Hindlimb muscle (tissue), 1 donor: ENCODE data around the gene BEND7. TPM values are rescaled to one million over a fixed set of nuclear protein-coding genes. Genes with fewer than 3 reads are reported as not detected.
"Not testable (repeated sequence)": the region's sequence is repeated elsewhere in the genome, so short reads cannot be mapped to it uniquely, and the experiment has no call there.

ENCODE experiments used
- DNase-seq: peaks from one replicate; pipeline ENCODE4 v3.0.0-alpha.2; 2013
- polyA plus RNA-seq: library from polyadenylated mRNA; unstranded; fragments of 120-200 nt; gene quantifications from one replicate; pipeline ENCODE4 v1.2.1, GENCODE V29; 2013; ENCODE audit not compliant: insufficient read length

The BEND7 gene, protein sequence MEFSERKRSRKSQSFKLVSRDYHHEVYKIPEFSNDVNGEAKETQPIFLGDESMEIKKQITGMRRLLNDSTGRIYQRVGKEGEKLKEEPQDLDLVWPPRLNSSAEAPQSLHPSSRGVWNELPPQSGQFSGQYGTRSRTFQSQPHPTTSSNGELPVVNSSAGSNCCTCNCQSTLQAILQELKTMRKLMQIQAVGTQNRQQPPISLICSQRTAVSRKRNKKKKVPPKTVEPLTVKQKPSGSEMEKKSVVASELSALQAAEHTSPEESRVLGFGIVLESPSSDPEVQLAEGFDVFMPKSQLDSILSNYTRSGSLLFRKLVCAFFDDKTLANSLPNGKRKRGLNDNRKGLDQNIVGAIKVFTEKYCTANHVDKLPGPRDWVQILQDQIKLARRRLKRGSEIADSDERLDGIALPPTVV
- 5.9 TPM for polyA plus RNA-seq

DNA sequence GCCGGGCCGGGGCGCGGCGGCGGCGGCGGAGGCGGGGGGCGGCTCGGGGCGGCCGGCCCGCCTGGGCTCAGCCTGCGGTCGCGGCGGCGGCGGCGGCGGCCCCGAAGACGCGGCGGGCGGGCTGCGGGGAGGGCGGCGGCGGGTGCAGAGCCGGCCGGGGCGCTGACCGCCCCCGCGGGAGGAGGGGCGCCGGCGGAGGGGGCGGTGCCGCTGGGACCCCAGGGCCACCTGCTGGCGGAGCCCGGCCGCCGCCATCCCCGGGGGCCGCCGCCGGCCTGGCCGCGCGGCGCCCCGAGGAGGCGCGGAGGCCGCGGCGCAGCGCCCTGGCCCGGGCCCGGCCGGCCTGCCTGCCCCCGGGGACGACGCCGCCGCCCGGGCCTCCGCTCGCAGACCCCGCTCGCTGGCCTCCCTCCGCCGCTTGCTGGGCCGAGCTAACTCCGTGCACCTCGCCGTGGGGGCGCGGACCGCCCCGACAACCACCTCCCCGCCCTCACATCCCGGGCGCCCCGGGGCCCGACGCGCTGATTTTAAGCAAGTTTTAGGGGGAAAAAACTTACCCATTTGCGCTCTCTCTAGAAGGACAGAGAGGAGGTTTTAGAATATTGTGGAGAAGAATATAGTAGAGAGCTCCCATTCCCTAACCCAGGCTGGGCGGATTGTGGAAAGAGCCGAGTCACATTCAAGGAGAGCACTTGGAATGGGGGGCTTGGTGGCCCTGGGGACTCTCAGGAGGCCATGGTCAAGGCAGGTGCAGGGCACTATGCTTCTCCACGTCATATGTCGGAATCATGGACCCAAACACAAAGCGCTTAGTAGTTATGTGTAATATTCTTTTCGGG, at the start of gene BEND7:
BEND7 (minus strand) TSS at position 140 of the 839 bp plus-strand sequence. CDS start 481 bp downstream, outside the sequence.
- DNase-seq = peak; percentile 23

DNA sequence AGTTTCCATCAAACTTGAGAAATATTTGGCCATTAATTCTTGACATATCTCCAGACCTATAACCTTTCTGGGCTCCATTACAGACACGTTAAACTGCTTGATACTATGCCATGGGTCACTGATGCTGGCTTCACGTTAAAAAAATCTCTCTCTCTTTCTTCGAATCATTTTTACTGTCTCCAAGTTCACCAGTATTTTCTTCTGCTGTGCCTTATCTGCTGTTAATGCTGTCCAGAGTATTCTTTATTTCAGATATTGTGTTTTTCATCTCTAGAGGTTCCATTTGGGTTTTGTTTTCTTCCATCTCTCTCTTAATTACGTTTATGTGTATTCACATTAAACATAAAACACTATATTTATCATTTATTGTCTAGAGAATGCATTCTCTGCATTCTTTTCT, 45.1 kb upstream of the BEND7 start:
- DNase-seq = no peak

DNA sequence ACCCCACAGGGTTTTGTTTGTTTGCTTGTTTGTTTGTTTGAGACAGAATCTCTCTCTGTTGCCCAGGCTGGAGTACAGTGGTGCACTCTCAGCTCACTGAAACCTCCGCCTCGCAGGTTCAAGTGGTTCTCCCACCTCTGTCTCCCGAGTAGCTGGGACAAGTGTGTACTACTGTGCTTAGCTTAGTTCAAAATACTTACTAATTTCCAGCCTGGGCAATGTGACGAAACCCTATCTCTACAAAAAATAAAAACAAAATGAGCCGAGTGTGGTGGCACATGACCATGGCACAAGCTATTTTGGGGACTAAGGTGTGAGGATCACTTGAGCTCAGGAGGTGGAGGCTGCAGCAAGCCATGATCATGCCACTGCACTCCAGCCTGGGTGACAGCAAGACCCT, 42.7 kb upstream of the BEND7 start:
- DNase-seq = no peak

DNA sequence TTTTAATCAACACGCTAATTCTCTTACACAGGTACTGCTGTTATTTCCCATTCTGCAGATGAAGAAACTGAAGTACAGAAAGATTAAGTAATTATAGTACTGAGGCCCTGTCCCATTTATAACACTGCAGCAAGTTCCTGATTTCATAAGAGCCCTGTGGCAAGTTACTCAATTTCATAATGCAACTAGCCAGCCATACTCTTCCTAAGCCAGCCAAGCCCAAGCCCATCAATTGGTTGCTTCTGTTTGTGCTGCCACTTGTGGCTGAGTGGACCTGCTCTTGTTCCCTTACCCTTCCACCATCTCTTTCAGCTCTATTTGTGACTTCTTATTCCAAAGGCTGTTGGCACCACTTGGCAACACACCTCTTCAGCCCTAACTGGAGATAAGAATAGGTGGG, 38.2 kb upstream of the BEND7 start:
- DNase-seq = no peak

DNA sequence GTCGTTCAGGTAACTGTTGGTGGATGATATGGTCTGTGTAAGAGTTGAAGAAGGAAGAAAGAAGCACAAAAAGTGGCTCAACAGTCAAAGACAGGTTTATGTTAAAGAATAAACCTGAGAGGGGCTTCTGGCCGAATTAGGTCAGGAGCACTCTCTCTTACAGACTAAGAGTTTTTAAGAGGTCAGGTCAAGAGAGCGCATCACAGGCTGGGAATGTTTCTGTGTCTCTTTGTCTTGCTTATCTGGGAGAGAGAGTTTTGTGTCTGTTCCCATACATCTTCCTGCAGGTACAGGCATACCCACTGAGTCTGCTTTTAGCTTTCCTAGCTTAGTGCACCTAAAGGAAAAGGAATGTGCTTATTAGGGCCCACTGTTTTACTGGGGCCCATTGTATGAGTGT, 35.8 kb upstream of the BEND7 start:
- DNase-seq = no peak

DNA sequence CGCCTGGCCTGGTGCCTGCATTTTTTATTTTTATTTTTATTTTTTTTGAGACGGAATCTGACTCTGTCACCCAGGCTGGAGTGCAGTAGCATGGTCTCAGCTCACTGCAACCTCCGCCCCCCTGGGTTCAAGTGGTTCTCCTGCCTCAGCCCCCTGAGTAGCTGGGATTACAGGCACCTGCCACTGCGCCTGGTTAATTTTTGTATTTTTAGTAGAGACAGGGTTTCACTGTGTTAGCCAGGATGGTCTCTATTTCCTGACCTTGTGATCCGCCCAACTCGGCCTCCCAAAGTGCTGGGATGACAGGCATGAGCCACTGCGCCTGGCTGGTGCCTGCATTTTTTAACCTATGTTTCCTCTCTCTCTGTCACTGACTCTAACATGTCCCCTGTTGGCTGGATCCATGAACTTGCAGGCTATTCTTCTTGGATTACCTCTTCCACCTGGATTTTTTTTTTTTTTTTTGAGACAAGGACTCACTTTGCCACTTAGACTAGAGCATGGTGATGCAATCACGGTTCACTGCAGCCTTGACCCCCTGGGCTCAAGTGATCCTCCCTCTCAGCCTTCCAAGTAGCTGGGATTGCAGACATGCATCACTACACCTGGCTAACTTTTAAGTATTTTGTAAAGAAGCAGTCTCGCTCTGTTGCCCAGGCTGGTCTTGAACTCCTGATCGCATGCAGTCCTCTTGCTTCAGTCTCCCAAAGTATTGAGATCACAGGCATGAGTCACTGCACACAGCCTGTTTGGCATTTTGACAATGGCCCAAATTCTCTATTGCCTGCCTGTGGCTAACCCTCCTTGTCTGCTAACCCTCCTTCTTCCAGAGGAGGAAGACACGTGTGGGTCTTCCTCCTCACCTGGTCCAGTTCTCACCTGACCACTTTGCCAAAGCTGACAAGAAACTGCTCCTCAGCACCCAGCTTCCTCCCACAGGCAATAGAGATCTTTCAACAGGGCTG, 34.9 kb upstream of the BEND7 start:
- no peak for DNase-seq

DNA sequence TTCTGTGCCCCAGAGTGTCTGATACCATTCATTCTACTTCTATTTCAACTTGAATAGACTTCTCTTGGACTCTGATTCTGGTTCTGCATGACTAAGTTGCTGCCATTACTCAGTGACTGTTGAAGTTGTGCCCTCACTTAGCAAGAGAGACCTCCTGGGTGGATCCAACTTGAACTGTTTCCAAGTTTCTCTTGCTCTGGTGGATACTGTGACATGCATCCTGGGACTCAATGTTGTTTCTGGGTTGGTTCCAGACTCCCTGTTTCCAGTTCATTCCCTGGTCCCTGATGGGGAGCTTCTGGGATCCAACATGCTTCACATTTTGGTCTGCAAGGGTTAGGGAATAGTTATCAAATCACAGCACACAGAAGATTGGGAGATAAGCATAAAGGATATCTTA, 31.8 kb upstream of the BEND7 start:
- no peak for DNase-seq

DNA sequence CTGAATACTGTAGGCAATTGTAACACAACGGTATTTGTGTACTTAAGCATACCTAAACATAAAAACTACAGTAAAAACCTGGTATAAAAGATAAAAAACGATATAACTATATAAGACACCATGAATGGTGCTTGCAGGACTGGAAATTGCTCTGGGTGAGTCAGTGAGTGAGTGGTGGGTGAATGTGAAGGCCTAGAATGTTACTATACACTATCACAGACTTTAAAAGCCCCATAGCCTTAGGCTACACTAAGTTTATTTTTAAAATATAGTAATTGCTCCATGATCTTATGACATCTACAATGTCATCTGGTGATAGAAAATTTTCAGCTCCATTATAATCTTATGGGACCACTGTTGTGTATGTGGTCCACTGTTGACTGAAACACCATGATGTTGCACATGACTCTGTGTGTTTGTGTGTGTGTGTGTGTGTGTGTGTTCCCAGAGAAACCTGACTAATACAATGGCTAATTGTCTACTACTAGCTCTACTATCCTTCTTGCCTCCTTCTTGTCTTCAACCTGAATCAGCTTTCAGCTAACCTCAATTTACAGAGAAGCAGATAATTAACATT, 30.4 kb upstream of the BEND7 start:
- no peak for DNase-seq

DNA sequence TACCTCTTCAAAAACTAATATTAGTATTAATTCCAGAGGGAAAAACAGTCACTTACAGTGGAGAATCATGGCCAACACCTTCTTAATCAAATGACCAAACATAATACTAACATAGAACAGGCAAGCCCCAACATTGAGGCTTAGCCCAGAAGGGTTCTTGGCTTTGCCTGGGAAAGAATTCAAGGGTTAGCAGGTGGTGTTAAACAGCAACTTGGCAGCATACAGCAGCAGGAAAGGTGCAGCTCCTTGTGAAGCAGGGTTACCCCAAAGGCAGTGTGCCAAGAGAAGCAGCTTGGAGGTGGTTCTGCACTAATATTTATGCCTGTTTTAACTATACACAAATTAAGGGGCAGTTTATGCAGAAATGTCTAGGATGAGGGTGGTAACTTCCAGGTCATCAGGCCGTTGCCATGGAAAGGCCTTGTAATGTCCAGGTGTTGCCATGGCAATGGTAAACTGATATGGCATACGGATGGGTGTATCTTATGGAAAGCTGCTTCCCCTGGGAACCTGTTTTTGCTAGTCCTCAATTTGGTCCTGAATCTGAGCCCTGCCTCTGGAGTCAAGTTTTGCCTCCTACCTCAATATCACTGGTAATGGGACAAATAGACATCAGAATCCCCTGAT, 27.2 kb upstream of the BEND7 start:
- DNase-seq = no peak

DNA sequence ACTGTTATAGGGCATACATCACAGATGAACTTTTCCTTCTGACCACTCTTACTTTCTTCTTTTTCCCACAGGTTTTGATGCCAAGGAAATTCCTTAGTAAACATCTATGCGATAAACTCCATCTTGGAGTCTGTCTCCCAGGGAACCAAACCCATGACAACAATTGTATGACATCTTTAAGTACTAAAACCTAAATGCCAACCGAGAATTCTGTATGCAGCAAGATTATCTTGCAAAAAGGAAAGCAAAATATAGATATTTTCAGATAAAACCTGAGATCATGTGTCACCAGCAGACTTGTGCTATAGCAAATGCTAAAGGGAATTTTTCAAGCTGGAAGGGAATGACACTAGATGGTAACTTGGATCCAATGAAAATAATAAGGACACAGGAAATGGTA, 22.0 kb upstream of the BEND7 start:
- no peak for DNase-seq

DNA sequence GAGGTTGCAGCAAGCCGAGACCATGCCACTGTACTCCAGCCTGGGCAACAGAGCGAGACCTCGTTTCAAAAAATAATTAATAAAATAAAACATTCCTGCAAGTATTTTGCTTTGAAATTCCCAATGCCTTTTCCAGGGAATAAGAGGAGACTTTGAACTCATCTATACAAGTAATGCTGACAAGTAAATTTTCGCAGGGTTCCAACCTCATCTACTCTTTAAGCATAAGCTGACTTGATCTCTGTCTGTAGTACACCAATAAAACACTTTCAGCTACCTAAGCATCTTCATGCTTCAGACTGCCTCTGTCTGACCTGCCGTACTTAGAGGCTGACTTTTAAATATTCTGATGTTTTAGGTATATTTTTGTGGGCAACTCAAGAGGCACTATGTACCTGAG, 13.7 kb upstream of the BEND7 start:
- no peak for DNase-seq

DNA sequence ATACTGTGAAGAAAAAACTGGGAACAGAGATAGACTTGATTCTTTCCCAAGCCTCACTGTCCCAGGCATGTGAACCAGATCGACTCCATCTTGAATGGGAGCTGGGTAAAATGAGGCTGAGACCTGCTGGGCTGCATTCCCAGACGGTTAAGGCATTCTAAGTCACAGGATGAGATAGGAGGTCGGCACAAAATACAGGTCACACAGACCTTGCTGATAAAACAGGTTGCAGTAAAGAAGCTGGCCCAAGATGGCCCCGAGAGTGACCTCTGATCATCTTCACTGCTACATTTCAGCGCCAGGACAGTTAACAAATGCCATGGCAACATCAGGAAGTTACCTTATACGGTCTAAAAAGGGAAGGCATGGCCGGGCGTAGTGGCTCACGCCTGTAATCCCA, 9.2 kb upstream of the BEND7 start:
- DNase-seq = not testable (repeated sequence)

DNA sequence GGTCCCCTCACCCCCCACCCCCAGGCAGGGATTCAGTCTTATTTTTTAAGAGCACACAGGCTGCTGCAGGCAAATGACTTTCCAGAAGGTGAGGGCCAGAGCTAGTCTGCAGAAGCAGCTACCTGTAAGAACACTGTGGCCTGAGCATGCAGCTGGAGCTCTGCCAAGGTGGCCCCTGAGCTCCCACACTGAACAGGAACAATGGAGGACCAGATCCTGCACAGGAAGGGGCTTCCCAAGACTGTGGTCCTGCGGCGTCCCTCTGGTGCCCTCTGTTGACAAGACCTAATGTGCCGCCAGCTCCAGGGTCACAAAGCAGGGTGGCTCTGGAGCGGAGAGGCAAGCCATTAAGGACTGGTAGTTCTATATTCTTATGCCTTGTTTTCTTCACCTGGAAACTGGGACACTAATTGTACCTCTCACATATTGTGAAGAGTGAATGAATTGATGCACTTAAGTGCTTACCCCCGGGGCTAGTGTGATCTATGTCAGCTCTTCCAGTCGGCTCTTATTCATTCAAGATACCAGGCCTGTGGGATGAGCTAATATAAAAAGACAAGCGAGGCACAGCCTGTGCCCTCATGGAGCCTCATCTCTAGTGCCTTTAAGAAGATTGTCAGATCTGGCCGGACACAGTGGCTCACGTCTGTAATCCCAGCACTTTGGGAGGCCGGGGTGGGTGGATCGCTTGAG, 8.0 kb upstream of the BEND7 start:
- DNase-seq = peak; percentile 21

DNA sequence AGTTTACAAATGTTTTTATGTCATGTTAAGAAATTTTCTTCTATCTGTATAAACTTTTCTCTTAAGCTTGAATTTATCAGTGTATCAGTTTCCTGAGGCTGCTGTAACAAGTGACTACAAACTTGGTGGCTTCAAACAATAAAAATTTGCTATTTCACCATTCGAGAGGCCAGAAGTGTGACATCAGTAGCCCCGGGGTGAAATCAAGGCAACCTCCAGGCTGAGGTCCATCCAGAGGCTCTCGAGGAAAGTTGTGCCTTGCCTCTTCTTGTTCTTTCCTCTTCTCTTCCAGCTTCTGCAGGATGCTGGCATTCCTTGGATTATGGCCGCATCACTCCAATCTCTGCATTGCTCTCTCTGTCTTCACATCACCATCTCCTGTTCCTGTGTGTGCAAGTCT, 6.5 kb upstream of the BEND7 start:
- DNase-seq = no peak

DNA sequence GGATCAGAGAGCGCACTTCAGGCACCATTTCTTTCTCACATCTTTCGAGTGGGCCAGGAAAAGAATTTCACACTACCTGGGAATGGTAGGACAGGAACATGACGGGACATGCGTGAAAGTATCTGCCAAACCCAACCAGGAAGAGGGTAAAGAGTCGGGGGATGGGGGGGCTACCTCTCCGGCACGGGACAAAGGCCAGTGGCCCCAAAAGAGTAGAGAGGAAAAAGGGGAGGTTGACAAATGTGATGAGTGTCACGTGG, 830 bp upstream of the BEND7 start:
- no peak for DNase-seq

DNA sequence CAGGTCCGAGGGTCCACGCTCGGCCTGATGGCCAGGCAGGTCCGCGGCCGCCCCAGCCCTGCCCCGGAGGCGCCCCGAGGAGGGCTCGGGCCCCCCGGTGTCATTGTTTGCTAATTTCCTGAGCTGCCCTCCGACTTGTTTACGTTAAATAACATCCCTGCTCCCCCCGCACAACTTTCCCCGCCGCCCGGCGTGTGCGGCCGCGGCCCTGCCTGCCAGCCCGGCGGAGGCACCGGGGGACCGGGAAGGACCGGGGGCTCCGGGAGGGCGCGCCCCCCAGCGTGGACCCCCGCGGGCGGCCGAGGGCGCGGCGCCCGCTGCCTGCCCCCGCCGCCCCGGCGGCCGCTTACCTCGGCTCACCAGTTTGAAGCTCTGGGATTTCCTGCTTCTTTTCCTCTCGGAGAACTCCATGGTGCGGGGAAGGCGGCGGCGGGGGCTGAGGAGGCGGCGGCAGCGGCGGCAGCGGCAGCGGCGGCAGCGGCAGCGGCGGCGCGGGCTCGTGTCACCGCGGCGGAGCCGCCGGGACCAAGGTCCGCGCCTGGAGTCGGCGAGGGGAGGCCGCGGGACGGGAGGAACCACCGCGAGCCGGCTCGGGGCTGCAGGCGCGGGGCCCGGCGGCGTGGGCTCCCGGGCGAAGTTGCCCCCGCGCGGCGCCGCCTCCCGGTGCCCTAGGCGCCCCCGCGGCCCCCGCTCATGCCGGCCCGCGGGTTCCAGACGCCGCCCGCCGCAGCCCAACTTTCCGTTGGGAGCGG, 515 bp downstream of the BEND7 start:
- DNase-seq = peak; percentile 15

DNA sequence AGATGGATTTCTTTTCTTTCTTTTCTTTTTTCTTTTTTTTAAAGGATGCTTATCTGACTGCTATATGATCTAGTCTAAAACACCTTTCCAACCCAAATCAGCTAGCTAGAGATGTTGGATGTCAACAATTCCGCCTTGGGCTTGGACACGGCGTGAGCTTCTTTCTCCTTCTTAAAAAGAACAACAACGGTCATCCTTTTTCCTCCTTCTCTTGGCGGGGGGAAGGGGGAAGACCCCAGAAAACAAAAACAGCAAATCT, 1.0 kb downstream of the BEND7 start:
- DNase-seq = peak; percentile 4

DNA sequence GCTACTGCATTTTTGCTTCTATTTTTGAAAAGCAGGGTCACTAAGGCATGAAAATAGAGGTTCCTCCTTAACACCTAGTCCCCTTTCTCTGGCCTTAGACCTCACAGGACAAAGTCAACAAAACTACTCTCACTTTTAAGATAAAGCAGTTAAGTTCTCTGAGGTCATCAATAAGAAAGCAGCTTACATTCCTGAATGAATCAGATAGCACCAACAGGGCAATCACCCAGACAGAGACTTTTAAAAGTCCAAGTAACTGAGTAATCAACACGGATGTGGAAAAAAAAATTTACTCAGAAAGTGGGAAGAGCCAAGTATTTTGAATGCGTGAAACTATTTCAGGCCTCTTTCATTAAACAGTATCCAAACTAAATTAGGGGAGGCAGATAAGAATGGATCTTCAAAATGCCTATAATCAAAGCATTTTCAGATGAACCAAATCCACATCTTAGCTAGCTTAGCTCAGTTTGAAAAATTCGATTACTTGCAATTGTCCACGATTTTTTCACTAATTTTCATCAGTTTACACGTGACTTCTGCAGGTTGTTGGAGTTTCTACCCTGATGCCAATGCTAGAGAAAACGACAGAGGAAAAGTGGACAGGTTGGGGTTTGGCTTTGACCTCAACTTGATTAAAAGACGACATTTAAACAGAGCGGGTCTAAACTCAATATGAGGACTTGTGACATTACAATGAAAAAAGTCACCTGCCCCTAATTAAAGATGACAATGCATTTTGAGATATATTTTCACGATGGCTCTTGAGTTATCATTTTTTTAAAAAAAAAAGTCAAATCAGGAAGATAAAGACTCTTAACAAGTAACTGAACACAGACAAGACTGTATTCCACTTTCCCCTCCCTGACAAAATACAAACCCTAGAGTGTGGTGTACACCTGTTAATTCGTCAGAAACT, 1.6 kb downstream of the BEND7 start:
- DNase-seq = no peak

DNA sequence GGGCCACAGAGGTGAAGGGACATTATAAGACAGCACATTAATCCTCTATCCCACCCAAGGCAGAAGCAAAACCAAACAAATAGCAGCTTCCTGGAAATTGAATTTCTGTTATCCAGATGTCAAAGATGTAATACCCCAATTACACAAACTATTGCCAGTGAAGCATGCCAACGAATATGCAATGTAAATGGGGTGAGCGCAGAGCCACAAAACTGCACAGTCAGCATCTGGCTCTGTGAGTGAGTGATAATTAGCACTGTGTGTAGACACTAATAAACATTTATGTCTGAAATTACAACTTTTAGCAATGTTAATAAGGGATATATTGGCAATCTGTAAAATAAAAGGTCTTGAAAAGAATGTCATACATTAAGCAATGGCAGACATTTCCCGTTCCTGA, 3.2 kb downstream of the BEND7 start:
- DNase-seq = no peak

DNA sequence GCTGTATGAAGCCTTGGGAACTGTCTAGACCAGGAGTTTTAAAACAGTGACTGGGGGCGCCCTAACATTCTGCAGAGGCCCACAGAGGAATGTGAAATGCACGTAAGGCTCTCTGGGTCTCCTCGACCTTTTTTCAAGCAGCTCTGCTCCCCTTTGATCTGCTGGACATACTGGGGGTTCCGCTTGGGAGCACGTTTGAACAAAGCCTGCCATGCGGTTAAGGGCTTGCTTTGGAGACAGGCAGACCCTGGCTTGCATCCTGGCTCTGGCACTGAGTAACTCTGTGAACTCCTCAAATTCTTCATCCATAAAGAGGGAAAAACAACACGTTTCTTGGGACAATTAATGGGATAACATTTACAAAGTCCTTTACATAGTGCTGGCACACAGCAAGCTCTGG, 7.8 kb downstream of the BEND7 start:
- DNase-seq = no peak
